GM12873 (cell line): ENCODE results near the gene DNAJA3.

Source experiments
- CTCF ChIP-seq: IDR thresholded peaks from 2 replicates; pipeline ENCODE4 v1.5.1; 2012; ENCODE audit warnings: low read depth, mild to moderate bottlenecking, moderate library complexity, low read length, control low read depth; ENCODE audit not compliant: insufficient read depth; ENCODE audit errors: missing control alignments

The DNAJA3 gene

GRCh38 chr16:4426722-4427372 lies 1.2 kb downstream of the DNAJA3 start:
- no peak for TF ChIP-seq CTCF

GRCh38 chr16:4428500-4428899 lies 2.8 kb downstream of the DNAJA3 start:
- TF ChIP-seq CTCF = no peak

GRCh38 chr16:4431023-4431422 lies 5.4 kb downstream of the DNAJA3 start:
- TF ChIP-seq CTCF = no peak

GRCh38 chr16:4433228-4433627 lies 7.6 kb downstream of the DNAJA3 start:
- TF ChIP-seq CTCF = no peak

GRCh38 chr16:4433914-4434787 lies 8.5 kb downstream of the DNAJA3 start:
- no peak for TF ChIP-seq CTCF

GRCh38 chr16:4435337-4436067 lies 9.8 kb downstream of the DNAJA3 start:
- TF ChIP-seq CTCF = no peak

GRCh38 chr16:4437366-4437765 lies 11.7 kb downstream of the DNAJA3 start:
- no peak for TF ChIP-seq CTCF
